Embryonic facial prominence (tissue), 1 donor: ENCODE measurements around the gene PITPNC1.
A peak's percentile ranks its signal among the peaks of the same experiment; 100 is the strongest.
"Not testable (repeated sequence)": the region's sequence is repeated elsewhere in the genome, so short reads cannot be mapped to it uniquely, and the experiment has no call there.

Experiments
- DNase-seq: peaks from one replicate; pipeline ENCODE4 v3.0.0-alpha.2; 2016; ENCODE audit errors: extremely low spot score

The PITPNC1 gene

DNA sequence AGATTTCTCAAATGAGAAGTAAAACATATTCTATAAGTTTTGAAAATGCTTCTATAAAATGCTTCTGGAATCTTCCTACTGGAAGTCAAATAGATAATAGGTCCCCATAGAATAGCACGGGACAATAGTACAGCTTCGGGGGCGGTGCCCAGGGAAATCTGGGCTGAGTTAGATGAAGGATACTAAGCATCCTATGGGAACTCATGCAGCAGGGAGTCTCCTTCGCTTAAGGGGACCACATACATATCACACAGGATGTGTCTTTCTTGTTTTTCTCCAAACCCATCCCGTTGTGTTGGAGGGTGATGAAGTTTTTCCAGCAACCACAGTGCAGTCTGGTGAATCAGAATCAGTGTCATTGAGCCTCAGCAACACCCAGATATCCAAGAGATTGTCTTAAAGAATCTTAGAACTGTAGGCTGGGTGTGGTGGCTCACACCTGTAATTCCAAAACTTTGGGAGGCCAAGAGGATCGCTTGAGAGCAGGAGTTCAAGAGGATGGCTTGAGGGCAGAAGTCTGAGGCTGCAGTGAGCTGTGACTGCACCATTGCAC, 84.2 kb downstream of the PITPNC1 start:
- DNase-seq = no peak

DNA sequence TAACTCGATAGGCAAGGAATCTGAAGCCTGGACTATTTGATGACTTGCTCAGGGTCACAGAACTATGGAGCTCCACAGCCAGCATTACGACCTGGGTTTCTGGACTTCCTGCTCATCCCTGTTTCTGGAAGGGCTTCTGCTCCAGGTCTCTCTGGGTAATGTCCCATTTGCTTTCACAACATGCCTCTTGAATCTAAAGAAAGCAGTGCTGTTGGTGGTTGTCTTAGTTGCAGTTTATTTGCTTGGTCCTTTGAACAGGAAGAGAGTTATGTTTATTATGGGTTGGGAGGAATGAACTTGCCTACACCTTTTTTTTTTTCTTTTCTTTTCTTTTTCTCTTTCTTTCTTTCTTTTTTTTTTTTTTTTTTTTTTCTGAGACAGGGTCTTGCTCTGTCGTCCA, 84.8 kb downstream of the PITPNC1 start:
- DNase-seq = no peak

DNA sequence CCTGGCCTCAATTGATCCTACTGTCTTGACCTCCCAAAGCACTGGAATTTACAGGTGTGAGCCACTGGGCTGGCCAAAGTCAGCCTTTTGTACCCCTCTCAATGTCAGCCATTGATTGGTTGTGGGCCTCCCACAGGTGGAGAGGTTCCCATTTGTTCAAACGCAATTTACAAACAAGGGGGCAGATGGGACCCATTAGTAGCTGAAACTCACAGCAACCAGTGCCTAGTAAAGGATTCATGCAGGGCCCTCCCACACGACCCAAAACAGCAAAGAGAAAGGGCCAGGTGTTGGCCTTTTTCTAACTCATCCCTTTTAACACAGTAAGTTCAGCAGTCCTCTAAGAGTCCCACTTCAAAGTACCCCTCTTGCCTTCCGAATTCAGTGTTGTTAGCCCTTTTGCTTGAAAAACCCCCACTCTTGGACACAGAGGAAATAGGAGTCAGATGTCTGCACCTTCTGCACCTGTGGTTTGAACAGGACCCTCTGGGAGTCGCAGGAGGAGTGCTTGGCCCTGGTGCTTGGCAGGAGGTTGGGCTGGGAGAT, 89.2 kb downstream of the PITPNC1 start:
- DNase-seq = no peak

DNA sequence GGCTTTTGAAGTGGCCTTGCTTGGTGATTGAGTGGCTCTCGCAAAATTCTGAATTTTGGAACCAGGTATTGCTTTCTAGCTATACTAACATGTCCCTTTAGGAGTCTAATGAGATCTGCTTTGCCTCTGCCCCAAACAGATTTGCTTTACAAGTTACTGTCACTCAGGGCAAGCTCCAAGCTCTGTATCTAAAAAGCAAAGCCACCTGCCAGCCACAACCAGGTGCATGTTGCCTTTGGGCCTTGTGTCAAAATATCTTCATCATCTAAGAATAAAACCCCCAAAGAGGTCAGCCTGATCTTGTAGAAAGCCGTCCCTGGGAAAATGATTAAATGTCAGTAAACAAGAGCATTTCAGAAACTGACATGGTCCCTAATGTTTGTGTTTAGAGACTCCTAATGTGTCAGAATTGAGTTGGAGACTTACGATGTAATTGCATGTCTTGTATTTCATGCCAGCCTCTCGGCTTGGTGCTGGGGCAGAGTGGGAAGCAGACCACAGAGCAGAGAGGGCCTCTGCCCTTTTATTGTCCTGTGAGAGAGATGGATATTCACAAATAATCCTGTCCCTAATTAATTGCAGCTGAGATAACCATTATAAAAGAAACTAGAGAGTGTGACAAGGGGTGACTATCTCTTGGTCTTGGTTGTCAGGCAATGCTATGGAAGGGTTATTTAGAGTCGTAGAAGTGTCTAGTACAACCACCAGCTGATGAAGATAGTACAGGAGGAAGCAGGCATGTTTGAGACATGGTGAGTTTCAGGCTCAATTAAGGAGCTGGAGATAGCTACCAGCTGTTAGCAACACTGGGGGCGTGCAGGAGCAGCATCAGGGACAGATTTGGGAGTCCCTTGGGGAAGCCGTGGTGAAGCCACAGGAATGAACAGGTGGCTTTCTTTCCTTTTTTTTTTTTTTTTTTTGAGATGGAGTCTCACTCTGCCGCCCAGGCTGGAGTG, 90.7 kb downstream of the PITPNC1 start:
- DNase-seq = no peak

DNA sequence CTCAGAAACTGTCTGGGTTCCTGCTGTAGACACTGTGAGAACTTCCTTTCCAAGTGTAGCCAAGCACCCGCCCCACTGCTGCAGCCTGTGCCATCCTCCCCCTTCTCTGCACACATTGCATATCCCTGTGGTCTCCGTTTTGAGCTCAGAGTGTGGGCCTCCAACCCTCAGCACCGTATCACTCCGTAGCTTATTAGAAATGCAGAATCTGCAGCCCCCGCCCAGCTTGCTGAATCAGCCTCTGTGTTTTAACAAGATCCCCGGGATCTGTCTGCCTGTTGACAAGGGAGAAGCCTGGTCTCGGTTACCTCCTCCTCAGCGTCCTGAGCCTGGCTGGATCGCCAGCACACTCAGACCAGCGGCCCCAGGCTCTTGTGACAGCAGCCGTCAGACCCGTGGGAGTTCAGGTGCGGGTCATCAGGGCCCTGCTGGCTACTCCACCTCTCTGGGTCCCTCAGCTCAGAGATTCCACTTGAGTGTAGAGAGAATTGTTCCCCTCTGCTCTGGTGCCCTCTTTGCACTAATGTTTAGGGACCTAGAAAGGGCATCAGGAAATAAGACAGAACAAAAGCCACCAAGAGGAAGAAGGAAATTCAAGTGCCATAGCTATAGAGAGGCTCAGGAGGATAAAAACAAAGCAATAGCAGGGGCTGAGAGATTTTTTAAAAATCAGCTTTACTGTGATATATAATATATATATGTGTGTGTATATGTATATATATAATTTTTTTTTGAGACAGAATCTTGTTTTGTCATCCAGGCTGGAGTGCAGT, 92.3 kb downstream of the PITPNC1 start:
- no peak for DNase-seq

DNA sequence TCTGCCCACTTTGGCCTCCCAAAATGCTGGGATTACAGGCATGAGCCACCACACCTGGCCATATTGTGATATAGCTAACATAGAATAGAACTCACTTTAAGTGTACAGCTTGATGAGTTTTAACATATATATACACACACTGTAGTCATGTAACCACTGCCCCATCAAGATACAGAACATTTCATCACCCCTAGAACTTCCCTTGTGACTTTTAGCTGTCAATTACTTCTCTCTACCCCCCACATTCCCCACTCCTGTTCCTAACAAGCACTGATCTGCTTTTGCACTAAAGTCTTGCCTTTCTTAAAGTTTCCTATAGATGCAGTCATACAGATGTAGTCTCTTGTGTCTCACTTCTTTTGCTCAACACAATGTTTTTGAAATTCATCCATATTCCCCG, 93.1 kb downstream of the PITPNC1 start:
- no peak for DNase-seq

DNA sequence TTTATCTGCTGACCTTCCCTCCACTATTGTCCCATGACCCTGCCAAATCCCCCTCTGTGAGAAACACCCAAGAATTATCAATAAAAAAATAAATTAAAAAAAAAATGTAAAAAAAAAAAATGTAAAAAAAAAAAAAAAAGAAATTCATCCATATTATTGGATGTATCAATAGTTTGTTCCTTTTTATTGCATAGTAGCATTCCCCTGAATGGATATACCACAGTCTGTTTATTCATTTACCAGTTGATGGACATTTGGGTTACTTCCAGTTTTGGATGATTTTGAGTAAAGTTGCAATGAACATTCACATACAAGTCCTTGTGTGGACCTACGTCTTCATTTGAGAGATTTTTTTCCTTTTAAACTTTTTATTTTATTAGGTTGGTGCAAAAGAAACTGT, 94.0 kb downstream of the PITPNC1 start:
- DNase-seq = no peak

DNA sequence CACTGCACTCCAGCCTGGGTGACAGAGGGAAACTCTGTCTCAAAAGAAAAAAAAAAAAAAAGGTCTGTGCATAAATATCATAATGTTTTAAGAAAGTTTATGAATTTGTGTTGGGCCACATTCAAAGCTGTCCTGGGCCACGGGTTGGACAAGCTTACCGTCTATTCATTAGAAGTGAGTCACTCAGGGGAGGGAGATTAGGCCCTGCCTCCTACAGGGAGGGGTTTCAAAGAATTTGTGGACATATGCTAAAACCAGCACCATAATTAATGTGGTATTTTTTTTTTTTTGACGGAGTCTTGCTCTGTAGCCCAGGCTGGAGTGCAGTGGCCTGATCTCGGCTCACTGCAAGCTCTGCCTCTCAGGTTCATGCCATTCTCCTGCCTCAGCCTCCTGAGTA, 95.5 kb downstream of the PITPNC1 start:
- not testable (repeated sequence) for DNase-seq

DNA sequence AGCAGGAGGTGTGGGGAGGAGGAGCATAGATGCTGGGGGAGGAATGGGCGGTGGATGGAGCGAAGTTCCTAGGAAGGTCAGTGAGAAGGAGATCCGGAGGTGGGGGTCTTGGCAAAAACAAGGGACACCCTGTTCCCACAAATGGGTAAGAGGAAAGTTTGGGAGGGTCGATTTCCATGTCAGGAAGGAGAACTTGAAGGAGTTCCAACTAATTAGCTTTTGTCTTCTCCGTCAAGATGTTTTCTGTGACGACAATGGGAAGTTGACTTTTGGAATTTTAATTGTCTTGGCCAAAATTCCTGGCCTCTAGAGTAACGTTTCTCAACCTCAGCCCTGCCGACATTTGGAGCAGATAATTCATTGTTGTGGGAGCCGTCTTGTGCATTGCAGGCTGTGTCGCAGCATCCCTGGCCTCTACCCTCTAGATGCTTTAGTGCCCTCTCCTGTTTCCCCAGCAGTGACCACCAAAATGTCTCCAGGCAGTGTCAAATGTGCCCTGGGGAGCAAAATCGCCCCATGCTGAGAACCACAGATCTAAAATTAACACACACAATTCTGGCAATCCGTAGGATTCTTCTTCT, 97.1 kb downstream of the PITPNC1 start:
- DNase-seq = no peak

DNA sequence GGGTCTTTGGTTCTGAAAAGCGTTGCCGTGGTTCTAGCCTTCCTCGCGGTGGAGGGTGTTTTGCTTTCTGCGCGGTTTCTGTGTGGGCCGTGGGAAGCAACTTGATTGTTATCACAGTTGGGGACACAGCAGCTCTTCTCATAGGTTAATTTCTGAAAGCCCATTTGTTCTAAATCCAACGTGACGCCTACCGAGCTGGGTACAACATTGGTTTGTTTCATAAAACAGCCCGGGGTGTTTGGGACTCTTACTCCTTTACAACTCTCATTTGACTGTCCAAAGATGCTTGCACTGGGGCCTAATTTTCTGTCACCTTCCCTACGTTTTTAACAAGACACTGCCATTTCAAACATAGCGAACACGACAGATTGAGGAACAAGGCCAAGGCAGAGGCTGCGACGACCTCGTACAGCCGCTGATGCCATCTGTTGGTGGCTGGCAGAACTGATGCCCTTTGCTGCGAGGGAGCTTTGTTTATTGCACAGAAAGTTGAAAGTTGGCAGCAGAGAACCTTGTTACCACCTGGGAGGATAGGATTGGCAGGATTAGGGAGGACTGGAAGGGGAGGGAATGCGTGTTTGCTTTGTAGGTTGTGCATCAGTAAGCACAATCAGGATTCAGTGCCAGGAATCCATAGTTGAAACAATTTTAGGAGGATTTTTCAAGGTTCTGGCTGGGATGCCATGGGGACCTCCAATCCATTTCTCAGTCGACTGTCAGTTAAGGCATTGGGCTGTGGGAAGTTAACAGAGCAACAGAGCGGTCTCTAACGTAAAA, 98.3 kb downstream of the PITPNC1 start:
- peak; percentile 51 for DNase-seq

DNA sequence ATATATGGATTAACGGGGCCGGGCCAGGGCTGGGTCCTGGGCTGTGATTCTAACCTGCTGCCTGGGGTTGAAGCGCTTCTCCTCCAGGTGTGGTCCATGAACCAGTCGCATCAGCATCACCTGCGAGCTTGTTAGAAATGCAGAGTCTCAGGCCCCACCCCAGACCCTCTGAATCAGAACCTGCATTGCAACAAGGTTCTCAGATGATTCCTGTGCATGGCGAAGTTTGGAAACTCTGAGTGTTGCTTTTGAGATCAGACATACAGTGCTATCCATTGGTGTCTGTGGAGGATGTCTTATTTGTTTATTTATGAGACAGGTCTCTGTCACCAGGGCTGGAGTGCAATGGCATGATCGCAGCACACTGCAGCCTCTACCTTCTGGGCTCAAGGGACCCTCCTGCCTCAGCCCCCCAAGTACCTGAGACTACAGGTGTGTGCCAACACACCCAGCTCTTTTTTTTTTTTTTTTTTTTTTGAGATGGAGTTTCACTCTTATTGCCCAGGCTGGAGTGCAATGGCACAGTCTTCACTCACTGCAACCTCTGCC, 99.8 kb downstream of the PITPNC1 start:
- no peak for DNase-seq

DNA sequence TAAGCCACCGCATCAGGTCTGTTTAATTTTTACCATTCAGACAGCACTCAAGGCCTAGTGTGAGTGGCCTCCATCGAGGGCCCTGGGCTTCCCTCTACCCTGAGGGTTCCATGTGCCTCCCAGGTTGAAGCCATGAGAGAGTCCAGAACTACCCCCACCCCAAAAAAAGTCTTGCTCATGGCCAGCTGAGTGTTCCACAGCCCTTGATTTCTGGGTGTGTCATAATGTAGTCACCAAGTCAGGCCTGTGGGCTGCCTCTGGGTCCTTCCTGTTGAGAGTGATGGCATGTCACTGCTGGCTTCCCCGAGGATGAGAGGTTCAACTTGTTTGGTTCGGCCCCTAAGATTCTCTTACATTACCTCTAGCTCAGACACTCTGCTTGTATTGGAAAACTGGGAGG, 100.6 kb downstream of the PITPNC1 start:
- no peak for DNase-seq

DNA sequence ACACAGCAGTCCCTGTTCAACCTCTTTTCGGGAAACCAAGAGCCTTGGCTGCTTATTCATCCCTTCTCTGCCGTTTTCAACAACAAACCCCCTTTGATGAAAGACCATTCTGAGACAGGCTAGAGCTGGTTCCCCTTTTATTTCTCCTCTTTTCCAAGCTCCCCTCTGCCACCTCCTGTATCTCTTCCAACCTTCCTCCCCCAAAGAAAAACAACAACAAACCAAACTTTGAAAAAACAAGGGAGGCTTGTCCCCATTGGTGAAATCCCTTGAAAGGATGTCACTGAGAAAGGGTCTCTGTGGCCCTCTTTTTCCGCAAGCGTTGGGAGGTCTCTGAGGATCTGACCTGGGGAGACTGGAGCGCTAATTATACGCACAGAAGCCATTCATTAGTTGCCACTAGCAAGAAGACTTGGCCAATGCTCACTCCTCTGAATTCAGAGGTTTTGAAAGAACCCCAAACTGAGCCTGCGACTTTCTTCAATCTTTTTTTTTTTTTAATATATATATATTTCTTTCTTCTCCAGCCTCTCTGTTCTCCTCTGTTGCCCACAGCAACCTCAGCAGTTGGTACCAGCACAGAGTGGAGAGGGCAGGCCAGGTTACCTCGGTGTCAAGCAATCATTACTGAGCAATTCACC, 101.4 kb downstream of the PITPNC1 start:
- no peak for DNase-seq

DNA sequence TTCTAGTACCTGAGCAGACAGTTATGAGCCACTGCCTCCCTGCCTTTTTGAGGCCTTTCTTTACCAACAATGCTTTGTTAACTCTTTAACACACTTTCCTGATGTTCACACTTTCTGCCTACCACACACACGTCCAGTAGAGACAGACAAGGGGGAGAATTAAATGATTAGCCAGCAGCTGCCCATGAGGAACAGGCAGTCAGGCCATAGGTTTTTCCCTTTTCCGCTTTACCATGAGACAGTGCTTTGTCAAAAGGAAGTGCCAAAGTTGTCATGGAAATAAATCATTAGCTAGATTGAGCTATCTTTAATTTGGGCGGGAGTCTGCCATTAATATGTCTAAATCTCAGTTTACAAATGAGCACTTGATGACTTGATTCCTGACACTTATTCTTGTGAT, 102.1 kb downstream of the PITPNC1 start:
- no peak for DNase-seq

DNA sequence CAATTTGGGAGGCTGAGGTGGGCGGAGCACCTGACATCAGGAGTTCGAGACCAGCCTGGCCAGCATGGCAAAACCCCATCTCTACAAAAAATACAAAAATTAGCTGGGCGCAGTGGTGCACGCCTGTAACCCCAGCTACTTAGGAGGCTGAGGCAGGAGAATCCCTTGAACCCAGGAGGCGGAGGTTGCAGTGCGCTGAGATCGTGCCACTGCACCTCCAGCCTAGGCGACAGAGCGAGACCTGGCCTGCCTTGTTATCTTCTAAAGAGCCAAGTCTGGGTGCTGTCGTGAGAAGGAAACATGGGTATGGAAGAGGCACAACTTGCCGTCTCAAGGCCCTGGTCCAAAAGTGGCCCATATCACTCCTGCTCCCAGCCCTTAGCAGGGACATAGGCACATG, 103.9 kb downstream of the PITPNC1 start:
- not testable (repeated sequence) for DNase-seq

DNA sequence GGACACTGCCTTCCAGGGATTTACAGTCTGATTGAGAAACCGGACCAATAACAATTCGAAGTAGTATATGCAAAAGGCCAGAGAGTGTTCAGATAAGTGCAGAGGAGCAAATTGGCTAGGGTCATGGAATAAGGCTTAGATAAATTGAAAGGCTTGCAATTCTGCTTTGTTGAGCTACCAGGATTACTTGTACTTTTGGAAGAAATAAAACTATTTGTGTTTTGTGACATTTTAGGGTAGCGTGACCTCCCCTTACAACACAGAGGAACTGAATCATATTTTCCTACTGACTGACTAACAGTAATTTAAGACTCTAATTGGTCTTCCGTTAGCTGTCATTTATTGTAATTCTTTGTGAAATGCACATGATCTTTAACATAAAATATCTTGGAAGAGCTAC, 104.7 kb downstream of the PITPNC1 start:
- DNase-seq = no peak

DNA sequence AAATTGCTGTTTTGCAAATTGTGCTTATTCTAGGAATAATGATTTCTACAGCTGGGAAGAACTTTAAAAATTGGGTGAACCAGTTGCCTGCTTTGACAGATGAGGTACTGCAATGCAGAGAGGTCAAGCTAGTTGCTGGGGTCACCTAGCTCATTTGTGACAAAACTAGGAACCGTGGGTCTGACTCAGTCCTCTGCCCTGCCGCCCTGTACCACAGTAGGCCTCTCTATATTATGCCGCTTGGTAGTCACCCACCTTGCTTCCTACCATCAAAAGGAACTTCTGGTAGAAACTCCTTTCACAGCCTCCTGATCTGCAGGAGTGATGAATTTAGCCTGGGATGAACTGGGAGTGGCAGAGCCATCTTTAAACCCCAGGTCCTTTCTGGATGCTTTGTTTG, 105.7 kb downstream of the PITPNC1 start:
- DNase-seq = no peak

DNA sequence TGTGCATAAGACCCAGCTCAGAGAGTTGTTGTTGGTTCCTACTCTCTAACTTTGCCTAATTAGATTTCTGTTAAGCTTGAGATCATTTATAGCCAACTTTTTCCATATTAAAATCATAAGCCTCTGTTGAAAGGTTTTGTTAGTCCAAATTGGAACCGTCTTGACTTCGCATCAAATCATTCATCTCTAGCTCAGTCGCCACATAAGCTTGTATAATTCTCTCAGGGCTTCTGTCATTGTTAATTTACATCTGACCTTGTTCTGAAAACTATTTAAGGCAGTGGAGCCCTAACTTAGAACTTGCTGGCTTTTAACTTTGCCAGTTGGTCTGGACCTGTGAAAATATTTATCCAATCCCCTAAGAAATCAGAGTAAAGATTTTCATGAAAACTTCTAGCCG, 107.2 kb downstream of the PITPNC1 start:
- no peak for DNase-seq

DNA sequence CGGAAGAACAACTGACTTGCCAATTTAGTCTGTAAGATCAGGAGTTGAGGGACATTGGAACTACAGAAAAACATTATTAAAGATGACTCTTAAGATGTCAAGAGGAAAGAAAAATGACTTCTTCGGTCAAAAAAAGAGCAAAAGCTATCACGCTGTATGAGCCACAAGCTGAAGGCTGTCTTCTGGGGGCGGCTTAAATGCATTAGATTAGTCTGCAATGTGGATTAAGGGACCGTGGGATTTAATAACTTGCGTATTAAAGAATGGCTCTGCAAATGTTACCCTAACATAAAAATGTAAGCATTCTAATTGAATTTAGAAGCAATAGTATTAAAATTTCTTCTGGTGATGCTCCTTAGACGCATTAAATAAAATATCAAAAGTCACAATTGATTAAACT, 108.6 kb downstream of the PITPNC1 start:
- no peak for DNase-seq

DNA sequence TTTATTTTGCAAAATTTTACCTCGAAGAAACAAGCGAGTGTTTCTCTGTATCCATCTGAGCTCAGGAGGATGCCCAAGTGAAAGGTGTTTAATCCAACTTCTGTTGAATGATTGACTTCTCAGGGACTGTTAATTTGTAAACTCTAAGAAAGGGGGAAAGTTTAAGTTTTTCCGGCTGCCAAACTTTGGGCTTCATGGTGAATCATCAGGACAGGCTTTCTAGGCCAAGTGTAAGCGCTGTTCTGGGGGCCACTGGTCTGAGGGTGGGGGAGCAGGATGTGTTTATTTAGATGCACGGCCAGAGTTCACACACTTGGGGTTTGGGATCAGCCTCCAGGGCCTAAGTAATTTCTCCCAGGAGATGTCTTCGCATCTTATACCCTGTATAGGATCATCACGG, 110.4 kb downstream of the PITPNC1 start:
- no peak for DNase-seq
